Measurements from ENCODE around the gene CASZ1.

CASZ1 gene

GRCh38 chr1:10754568-10755329 lies 41.7 kb downstream of the CASZ1 start:
- H3K9me3 ChIP-seq = no peaks in the 10 kb centered on the region
- no peaks in the 10 kb centered on the region for H3K36me3 ChIP-seq
- no peak overlapping the region for H3K27ac ChIP-seq
- H3K27me3 ChIP-seq = peaks cover 26% of the 10 kb centered on the region
- no peak overlapping the region for H3K4me3 ChIP-seq (ENCODE audit: low read depth in 1 of 2, low read length in 1 of 2)
- no peak for TF ChIP-seq CTCF (IDR thresholded peaks at IDR 0.05)
- H3K4me1 ChIP-seq (ENCODE audit: control insufficient read depth in 1 of 2, insufficient read depth in 1 of 2, low read depth in 1 of 2, low read length in 1 of 2) = no peaks in the 10 kb centered on the region

- TF ChIP-seq CTCF (IDR thresholded peaks at IDR 0.05) = no peak
- no peaks in the 10 kb centered on the region for H3K9me3 ChIP-seq
- H3K27ac ChIP-seq = no peak overlapping the region
- no peaks in the 10 kb centered on the region for H3K36me3 ChIP-seq
- peaks cover 26% of the 10 kb centered on the region for H3K27me3 ChIP-seq
- no peaks in the 10 kb centered on the region for H3K4me1 ChIP-seq (ENCODE audit: control insufficient read depth in 1 of 2, insufficient read depth in 1 of 2, low read depth in 1 of 2, low read length in 1 of 2)
- H3K4me3 ChIP-seq (ENCODE audit: low read depth in 1 of 2, low read length in 1 of 2) = no peak overlapping the region
Measured at GRCh38 chr1:10753299-10753698, 43.1 kb downstream of the CASZ1 start.

GRCh38 chr1:10751561-10752085 lies 44.8 kb downstream of the CASZ1 start:
- Histone ChIP-seq H3K27me3 (peaks cover 19% of the 10 kb centered on the region), H3K4me3 (ENCODE audit: low read depth in 1 of 2, low read length in 1 of 2) (no peak overlapping the region), H3K36me3 (no peaks in the 10 kb centered on the region), H3K4me1 (ENCODE audit: control insufficient read depth in 1 of 2, insufficient read depth in 1 of 2, low read depth in 1 of 2, low read length in 1 of 2) (no peaks in the 10 kb centered on the region), H3K9me3 (no peaks in the 10 kb centered on the region), H3K27ac (no peak overlapping the region)
- TF ChIP-seq CTCF (IDR thresholded peaks at IDR 0.05) = no peak

- Histone ChIP-seq H3K4me1 (ENCODE audit: control insufficient read depth in 1 of 2, insufficient read depth in 1 of 2, low read depth in 1 of 2, low read length in 1 of 2) (no peaks in the 10 kb centered on the region), H3K27ac (no peak overlapping the region), H3K27me3 (peaks cover 14% of the 10 kb centered on the region), H3K4me3 (ENCODE audit: low read depth in 1 of 2, low read length in 1 of 2) (no peak overlapping the region), H3K36me3 (no peaks in the 10 kb centered on the region), H3K9me3 (no peaks in the 10 kb centered on the region)
- TF ChIP-seq CTCF (IDR thresholded peaks at IDR 0.05) = no peak
Measured at GRCh38 chr1:10751160-10751559, 45.3 kb downstream of the CASZ1 start.

- Histone ChIP-seq H3K4me1 (ENCODE audit: control insufficient read depth in 1 of 2, insufficient read depth in 1 of 2, low read depth in 1 of 2, low read length in 1 of 2) (no peaks in the 10 kb centered on the region), H3K9me3 (no peaks in the 10 kb centered on the region), H3K27ac (no peak overlapping the region), H3K36me3 (no peaks in the 10 kb centered on the region), H3K4me3 (ENCODE audit: low read depth in 1 of 2, low read length in 1 of 2) (no peak overlapping the region), H3K27me3 (peaks cover 13% of the 10 kb centered on the region)
- no peak for TF ChIP-seq CTCF (IDR thresholded peaks at IDR 0.05)
Measured at GRCh38 chr1:10745886-10746455, 50.5 kb downstream of the CASZ1 start.
